Smooth muscle cell (in vitro differentiated cells): ENCODE measurements around the gene DMRTC1. TPM values are rescaled to one million over a fixed set of nuclear protein-coding genes. Genes with fewer than 3 reads are reported as not detected.
"Not testable (repeated sequence)": the region's sequence is repeated elsewhere in the genome, so short reads cannot be mapped to it uniquely, and the experiment has no call there.

ENCODE experiments used
- DNase-seq: peaks from one replicate; lab custom pipeline; 2025; ENCODE audit not compliant: unreplicated experiment; lab: John Stamatoyannopoulos, UW
- H2AFZ ChIP-seq: fragments of 200-600 bp; sonication (generic); 2 replicates; pipeline ENCODE4 v1.6.0; 2016; ENCODE audit warnings: antibody characterized with exemption, low read depth, mild to moderate bottlenecking
- H3F3A ChIP-seq: fragments of 200-600 bp; sonication (generic); 2 replicates; pipeline ENCODE4 v1.6.0; 2017; ENCODE audit warnings: antibody characterized with exemption, low read depth
- H3K27ac ChIP-seq: fragments of 200-600 bp; sonication (generic); 2 replicates; pipeline ENCODE4 v1.5.1; 2016; ENCODE audit warnings: low read depth, mild to moderate bottlenecking
- H3K27me3 ChIP-seq: fragments of 200-600 bp; sonication (generic); 2 replicates; pipeline ENCODE4 v1.6.1; 2016; ENCODE audit warnings: low read depth, mild to moderate bottlenecking
- H3K36me3 ChIP-seq: fragments of 200-600 bp; sonication (generic); 2 replicates; pipeline ENCODE4 v1.5.1; 2016; ENCODE audit warnings: low read depth
- H3K4me1 ChIP-seq: fragments of 200-600 bp; sonication (generic); 2 replicates; pipeline ENCODE4 v1.5.1; 2016; ENCODE audit warnings: low read depth
- H3K4me2 ChIP-seq: fragments of 200-600 bp; sonication (generic); 2 replicates; pipeline ENCODE4 v1.6.0; 2016; ENCODE audit warnings: mild to moderate bottlenecking
- H3K4me3 ChIP-seq: fragments of 200-600 bp; sonication (generic); 2 replicates; pipeline ENCODE4 v1.5.1; 2016; ENCODE audit warnings: mild to moderate bottlenecking
- H3K79me2 ChIP-seq: fragments of 200-600 bp; sonication (generic); 2 replicates; pipeline ENCODE4 v1.6.0; 2016; ENCODE audit warnings: low read depth, mild to moderate bottlenecking
- H3K9ac ChIP-seq: fragments of 200-600 bp; sonication (generic); 2 replicates; pipeline ENCODE4 v1.6.0; 2016; ENCODE audit warnings: low read depth
- H3K9me3 ChIP-seq: fragments of 200-600 bp; sonication (generic); replicated peaks from 2 replicates; pipeline ENCODE4 v1.5.1; 2016; ENCODE audit warnings: low read depth
- H4K20me1 ChIP-seq: fragments of 200-600 bp; sonication (generic); 2 replicates; pipeline ENCODE4 v1.6.0; 2016; ENCODE audit warnings: low read depth
- WGBS: methylation state at CpG from one replicate; pipeline ENCODE4 v1.1.7; 2016; ENCODE audit warnings: low lambda C conversion rate; 5-methylcytosine and 5-hydroxymethylcytosine counted together
- polyA plus RNA-seq: library from polyadenylated mRNA; unstranded; fragments of >200 nt; fragmentation: Nextera tagmentation; extraction: Ambion mirVana; gene quantifications from 2 replicates; pipeline ENCODE4 v1.2.1, GENCODE V29; 2016
- total RNA-seq: library from RNA; depleted of rRNA; stranded (reverse); fragments of >200 nt; gene quantifications from 2 replicates; pipeline ENCODE4 v1.2.3, GENCODE V29; 2014

DMRTC1 gene
- total RNA-seq (not detected in 2 replicates), polyA plus RNA-seq (0.55 TPM in 1 of 2 replicates, not detected in the other)

GRCh38 chrX:72943819-72944169, at the start of gene DMRTC1:
Gene DMRTC1, minus strand, starts transcription at chrX:72943837. Its CDS starts 68,143 bp downstream, at chrX:72875694.
- no CpG with 5 or more reads among the region's 15 CpGs for WGBS
- H3K9ac ChIP-seq, H3K27ac ChIP-seq, H3K27me3 ChIP-seq, H4K20me1 ChIP-seq, H2AFZ ChIP-seq, H3K79me2 ChIP-seq, DNase-seq, H3K4me2 ChIP-seq, H3F3A ChIP-seq, H3K9me3 ChIP-seq, H3K4me3 ChIP-seq, H3K36me3 ChIP-seq, H3K4me1 ChIP-seq: not testable (repeated sequence)

- DNase-seq, H3K79me2 ChIP-seq, H3K27me3 ChIP-seq, H3K9ac ChIP-seq, H4K20me1 ChIP-seq, H2AFZ ChIP-seq, H3K4me1 ChIP-seq, H3K9me3 ChIP-seq, H3K4me3 ChIP-seq, H3K4me2 ChIP-seq, H3K36me3 ChIP-seq, H3F3A ChIP-seq, H3K27ac ChIP-seq: not testable (repeated sequence)
- WGBS: 67% methylated on average over 5 of the region's 5 CpGs
Observed at GRCh38 chrX:72980894-72981469, 37.3 kb upstream of the DMRTC1 start.

GRCh38 chrX:72974885-72975284, 31.2 kb upstream of the DMRTC1 start:
- not testable (repeated sequence) for H3K36me3 ChIP-seq, H3F3A ChIP-seq, H3K9me3 ChIP-seq, H3K27me3 ChIP-seq, H3K27ac ChIP-seq, H3K79me2 ChIP-seq, H3K9ac ChIP-seq, H4K20me1 ChIP-seq, DNase-seq, H2AFZ ChIP-seq, H3K4me1 ChIP-seq, H3K4me3 ChIP-seq, H3K4me2 ChIP-seq
- no CpG with 5 or more reads among the region's 7 CpGs for WGBS

GRCh38 chrX:72971859-72972258, 28.2 kb upstream of the DMRTC1 start:
- not testable (repeated sequence) for H3K9me3 ChIP-seq, H2AFZ ChIP-seq, H3F3A ChIP-seq, H3K4me3 ChIP-seq, H3K36me3 ChIP-seq, DNase-seq, H3K9ac ChIP-seq, H3K27ac ChIP-seq, H3K4me1 ChIP-seq, H4K20me1 ChIP-seq, H3K27me3 ChIP-seq, H3K79me2 ChIP-seq, H3K4me2 ChIP-seq
- WGBS: no CpG with 5 or more reads among the region's 5 CpGs

GRCh38 chrX:72959971-72960370, 16.3 kb upstream of the DMRTC1 start:
- not testable (repeated sequence) for H3F3A ChIP-seq, H3K36me3 ChIP-seq, H3K4me1 ChIP-seq, H3K79me2 ChIP-seq, H4K20me1 ChIP-seq, H3K9me3 ChIP-seq, H3K4me2 ChIP-seq, H2AFZ ChIP-seq, H3K27ac ChIP-seq, DNase-seq, H3K9ac ChIP-seq, H3K27me3 ChIP-seq, H3K4me3 ChIP-seq
- no CpG with 5 or more reads among the region's 9 CpGs for WGBS

- not testable (repeated sequence) for H3K9me3 ChIP-seq, H3K79me2 ChIP-seq, DNase-seq, H2AFZ ChIP-seq, H3K27ac ChIP-seq, H3K9ac ChIP-seq, H4K20me1 ChIP-seq, H3F3A ChIP-seq, H3K36me3 ChIP-seq, H3K27me3 ChIP-seq, H3K4me3 ChIP-seq, H3K4me2 ChIP-seq, H3K4me1 ChIP-seq
- WGBS: no CpG with 5 or more reads among the region's 44 CpGs
Observed at GRCh38 chrX:72943035-72943818, 410 bp downstream of the DMRTC1 start.

- no CpG with 5 or more reads among the region's 6 CpGs for WGBS
Observed at GRCh38 chrX:72942272-72942671, 1.4 kb downstream of the DMRTC1 start.

GRCh38 chrX:72937906-72938305, 5.7 kb downstream of the DMRTC1 start, which contains the start of gene FAM236A:
Gene FAM236A, plus strand, starts transcription at chrX:72938206. Its CDS starts 57 bp downstream, at chrX:72938263.
- not testable (repeated sequence) for H3K36me3 ChIP-seq, H4K20me1 ChIP-seq, H3F3A ChIP-seq, DNase-seq, H3K9ac ChIP-seq, H3K4me2 ChIP-seq, H2AFZ ChIP-seq, H3K27me3 ChIP-seq, H3K9me3 ChIP-seq, H3K4me1 ChIP-seq, H3K27ac ChIP-seq, H3K79me2 ChIP-seq, H3K4me3 ChIP-seq
- no CpG with 5 or more reads among the region's 15 CpGs for WGBS

More at GRCh38 chrX:72942272-72942671, 1.4 kb downstream of the DMRTC1 start:
- not testable (repeated sequence) for H3K4me2 ChIP-seq, H4K20me1 ChIP-seq, H3K36me3 ChIP-seq, H3K9me3 ChIP-seq, H2AFZ ChIP-seq, H3K4me1 ChIP-seq, H3K27me3 ChIP-seq, H3K4me3 ChIP-seq, H3K27ac ChIP-seq, DNase-seq, H3K79me2 ChIP-seq, H3F3A ChIP-seq, H3K9ac ChIP-seq
